Stimulated activated naive CD4-positive, alpha-beta T cell (primary cell): Measurements from ENCODE around the gene PREB.
"Not testable (repeated sequence)": the region's sequence is repeated elsewhere in the genome, so short reads cannot be mapped to it uniquely, and the experiment has no call there.

Source experiments
- DNase-seq, 6 experiments: peaks; one replicate each; lab custom pipeline; 2025; lab: John Stamatoyannopoulos, UW

The PREB gene, protein sequence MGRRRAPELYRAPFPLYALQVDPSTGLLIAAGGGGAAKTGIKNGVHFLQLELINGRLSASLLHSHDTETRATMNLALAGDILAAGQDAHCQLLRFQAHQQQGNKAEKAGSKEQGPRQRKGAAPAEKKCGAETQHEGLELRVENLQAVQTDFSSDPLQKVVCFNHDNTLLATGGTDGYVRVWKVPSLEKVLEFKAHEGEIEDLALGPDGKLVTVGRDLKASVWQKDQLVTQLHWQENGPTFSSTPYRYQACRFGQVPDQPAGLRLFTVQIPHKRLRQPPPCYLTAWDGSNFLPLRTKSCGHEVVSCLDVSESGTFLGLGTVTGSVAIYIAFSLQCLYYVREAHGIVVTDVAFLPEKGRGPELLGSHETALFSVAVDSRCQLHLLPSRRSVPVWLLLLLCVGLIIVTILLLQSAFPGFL

DNA sequence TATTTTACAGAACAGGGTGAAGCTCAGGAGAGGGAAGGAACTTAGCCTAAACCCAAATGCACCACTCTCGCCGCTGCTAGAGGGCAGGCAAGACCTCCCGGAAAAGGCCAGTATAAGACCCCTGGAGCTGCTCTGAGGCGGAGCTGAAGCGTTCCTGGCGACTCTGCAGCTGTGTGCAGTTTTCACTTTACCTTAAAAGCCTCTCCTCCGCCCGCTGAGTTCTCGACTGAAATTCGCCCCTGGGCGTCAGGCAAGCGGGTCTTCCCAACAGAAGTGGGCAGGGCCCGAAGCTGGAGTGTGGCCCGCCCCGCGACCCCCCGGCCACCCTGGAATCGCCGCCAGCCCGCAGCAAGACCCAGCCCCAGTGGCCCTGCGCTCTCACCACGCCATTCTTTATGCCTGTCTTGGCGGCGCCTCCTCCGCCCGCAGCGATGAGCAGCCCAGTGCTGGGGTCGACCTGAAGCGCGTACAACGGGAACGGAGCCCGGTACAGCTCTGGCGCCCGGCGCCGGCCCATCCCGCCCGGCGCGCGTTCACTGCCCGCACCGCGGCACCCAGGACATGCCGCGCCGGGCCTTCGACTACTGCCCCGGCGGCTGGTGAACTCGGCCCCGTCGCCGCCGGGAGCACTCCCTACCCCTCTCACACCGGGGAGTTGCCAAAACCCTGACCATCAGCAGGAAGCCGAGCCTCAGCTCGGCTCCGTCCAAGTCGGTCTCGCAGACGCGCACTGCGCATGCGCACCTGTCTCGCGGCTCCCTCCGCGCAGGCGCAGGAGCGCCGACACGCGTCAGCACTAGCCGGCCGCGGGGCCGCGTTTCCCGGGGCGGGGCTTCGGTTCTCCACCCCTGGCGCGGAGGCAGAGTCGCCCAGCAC is at the start of gene PREB:
PREB (minus strand) TSS at position 732 of the 876 bp plus-strand sequence; CDS start at position 517, 215 bp downstream.
- peak; percentile 92 to 98 (median 96) for DNase-seq

DNA sequence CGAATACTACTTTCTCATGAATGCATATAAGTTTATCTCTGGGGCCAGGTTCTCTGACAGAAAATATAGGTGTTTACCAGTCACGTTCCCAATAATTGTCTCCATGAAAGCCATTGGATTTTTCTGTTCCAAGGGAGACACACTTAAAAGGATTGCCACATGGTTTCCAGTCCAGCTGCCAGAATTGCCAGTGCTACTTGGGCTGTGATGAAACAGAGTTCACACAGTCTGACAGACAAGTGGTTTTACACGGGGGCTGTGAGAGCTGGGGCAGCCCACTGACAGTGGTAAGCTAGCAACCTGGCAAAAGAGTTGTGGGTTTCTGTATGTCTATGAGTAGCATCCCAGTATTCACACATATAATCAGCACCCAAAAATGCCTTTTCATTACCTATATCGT is 49.7 kb upstream of the PREB start:
- DNase-seq: no peak

GRCh38 chr2:27182346-27182745 is 47.9 kb upstream of the PREB start:
- DNase-seq: no peak

- DNase-seq: no peak
Measured at GRCh38 chr2:27179344-27180000, 45.0 kb upstream of the PREB start.

DNA sequence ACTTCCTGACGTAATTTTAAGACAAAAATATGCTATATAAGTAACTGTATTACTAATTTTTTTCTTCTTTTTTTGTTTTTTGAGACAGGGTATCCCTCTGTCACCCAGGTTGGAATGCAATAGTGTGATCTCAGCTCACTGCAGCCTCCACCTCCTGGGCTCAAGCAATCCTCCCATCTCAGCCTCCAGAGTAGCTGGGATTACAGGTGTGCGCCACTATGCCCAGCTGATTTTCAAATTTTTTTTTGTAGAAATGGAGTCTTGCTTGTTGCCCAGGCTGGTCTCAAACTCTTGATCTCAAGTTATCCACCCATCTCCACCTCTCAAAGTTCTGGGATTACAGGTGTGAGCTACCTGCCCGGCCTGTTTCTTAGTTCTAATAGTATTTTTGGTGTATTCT is 44.0 kb upstream of the PREB start:
- no peak for DNase-seq

DNA sequence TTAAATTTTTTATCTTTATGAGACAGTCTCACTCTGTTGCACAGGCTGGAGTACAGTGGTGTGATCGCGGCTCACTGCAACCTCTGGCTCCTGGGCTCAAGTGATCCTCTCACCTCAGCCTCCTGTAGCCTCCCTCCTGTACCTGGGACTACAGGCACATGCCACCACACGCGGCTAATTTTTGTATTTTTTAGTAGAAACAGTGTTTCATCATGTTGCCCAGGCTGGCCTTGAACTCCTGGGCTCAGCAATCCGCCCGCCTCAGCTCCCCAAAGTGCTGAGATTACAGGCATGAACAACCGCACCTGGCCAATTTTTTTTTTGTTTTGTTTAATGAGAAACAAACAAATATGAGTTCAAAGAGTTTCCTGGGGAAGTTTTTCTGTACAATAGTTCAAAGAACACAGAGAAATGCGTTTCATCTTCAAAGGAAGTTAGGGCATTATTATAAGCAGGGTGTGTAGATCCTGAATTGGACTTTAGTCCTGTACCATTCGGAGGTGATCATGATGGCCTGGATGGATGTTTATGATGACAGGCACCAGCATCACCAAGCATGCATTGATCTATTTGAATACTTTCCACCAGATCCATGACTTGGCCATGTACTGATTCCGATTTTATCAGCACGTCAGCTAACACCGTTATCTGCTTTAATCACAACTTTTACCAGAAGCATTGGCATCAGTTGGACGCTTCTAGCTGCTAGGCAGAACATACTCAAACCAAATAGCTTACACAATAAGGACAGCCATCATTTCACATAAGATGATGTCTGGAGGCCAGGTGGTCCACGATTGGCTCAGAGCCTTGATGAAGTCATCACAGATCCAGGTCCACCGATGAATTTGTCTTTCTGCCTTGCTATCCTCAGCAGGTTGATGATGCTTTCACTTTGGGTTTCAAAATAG is 43.3 kb upstream of the PREB start:
- DNase-seq: no peak

- not testable (repeated sequence) for DNase-seq
Measured at GRCh38 chr2:27175781-27176180, 41.3 kb upstream of the PREB start.

DNA sequence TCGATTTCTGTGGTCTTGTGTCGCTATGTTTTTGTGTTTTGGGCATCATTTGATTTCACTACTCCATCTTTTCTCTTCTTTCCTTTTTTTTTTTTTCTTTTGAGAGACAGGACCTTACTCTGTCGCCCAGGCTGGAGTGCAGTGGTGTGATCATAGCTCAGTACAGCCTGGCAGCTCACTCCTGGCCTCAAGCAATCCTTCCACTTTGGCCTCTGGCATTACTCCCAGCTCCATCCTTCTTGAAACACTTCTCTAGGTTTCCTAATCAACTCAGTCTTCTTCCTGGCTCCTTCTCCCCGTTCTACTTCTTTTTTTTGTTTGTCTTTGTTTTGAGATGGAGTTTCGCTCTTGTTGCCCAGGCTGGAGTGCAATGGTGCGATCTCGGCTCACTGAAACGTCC is 40.9 kb upstream of the PREB start:
- DNase-seq: no peak

GRCh38 chr2:27174638-27175037 is 40.2 kb upstream of the PREB start:
- DNase-seq: no peak

DNA sequence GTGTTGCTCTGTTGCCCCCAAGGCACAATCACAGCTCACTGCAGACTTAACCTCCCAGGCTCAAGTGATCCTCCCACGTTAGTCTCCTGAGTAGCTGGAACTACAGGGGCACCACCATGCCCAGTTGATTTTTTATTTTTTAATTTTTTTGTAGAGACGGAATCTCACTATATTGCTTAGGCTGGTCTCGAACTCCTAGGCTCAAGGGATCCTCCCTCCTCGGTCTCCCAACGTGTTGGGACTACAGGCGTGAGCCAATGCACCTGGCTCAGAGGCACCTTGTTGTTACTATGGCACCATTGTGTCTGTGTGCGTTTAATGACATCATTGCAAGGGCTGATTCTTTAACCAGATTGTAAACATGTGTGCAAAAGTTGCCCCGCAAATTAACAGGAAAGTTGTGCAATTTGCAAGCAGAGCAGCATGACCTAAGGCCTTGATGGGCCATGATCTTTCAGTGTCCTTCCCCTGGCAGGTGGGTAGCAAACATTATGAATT is 37.0 kb upstream of the PREB start:
- no peak for DNase-seq

- DNase-seq: no peak
Measured at GRCh38 chr2:27170581-27171337, 36.3 kb upstream of the PREB start.

DNA sequence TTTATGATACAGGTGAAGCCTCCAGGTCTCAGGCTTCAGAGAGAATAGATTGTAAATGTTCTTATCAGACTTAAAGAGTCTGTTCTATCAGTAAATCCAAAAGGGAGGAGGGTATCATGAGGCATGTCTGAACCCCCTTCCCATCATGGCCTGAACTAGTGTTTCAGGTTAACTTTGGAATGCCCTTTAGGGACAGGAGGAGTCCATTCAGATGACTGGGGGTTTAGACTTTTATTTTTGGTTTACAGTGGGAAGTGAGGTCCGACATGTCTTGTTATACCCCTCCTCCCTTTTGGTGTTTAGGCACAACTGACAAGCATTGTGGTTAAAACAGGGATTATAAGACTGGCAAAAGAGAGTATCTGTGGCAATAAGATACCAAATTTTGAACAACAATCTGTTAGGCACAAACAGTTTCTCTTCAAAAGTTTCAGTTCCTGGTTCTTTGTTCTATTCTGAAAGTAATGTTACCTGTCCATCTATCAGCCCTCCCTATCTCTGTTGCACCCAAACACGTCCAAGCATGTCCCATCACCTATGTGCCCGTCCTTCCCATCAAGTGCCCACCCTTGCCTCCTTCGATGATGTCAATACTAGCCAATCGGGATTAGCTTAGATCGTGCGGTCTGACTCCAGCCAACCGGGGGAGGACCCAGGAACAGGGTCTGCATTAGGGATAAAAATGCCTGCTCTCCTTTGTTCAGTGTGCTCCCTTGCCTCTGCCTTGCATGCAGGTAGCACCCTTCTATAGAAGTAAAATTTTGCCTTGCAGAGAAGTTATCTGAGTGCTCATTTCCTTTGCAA is 30.7 kb upstream of the PREB start:
- no peak for DNase-seq

- no peak for DNase-seq
Measured at GRCh38 chr2:27162151-27163121, 28.0 kb upstream of the PREB start.

GRCh38 chr2:27160191-27160590 is 25.8 kb upstream of the PREB start:
- DNase-seq: no peak

GRCh38 chr2:27159271-27159670 is 24.8 kb upstream of the PREB start:
- no peak for DNase-seq

- no peak for DNase-seq
Measured at GRCh38 chr2:27158468-27158867, 24.0 kb upstream of the PREB start.

DNA sequence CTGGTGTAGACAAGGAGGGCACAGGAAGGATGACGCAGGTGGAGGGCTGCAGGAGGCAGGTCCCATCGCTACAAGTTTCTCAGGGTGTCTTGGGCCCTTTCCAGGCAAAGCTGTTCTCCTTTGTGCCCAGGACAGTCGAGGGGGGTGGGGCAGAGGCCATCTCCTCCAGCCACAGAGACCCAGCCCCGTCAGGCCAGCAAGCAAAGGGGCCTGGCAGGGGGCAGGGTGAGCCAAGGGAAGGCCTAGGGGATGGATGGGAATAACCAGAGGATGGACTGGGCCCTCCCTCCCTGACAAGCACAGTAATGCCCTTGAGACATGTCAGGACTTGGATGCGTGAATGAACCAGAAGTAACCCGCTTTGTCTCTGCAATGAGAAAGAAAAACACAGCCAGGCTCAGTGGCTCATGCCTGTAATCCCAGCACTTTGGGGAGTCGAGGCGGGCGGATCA is 20.7 kb upstream of the PREB start:
- no peak for DNase-seq

- no peak for DNase-seq
Measured at GRCh38 chr2:27154488-27154887, 20.1 kb upstream of the PREB start.
